ENCODE measurements around the gene RAB11FIP5. TPM values are rescaled to one million over a fixed set of nuclear protein-coding genes. Genes with fewer than 3 reads are reported as not detected.

RAB11FIP5 gene
- total RNA-seq, 1 experiment from 2014 or later: 20.8 TPM

GRCh38 chr2:73105511-73105971 lies 7.2 kb downstream of the RAB11FIP5 start:
- peaks cover 5 to 12% of the 10 kb centered on the region in 2 experiments for H3K4me1 ChIP-seq (ENCODE audit: control insufficient read depth in 1 of 2, insufficient read depth in 2 of 2, low read length in 2 of 2)
- no peak overlapping the region for H3K4me3 ChIP-seq (replicated peaks in 1 of 2; ENCODE audit: low read depth in 1 of 2, low read length in 2 of 2)
- no peaks in the 10 kb centered on the region for H3K9me3 ChIP-seq (ENCODE audit: control insufficient read depth in 1 of 2, insufficient read depth in 1 of 2, low read depth in 1 of 2, low read length in 2 of 2)
- H4K20me1 ChIP-seq (ENCODE audit: insufficient read depth): no peaks in the 10 kb centered on the region
- ChIA-PET POLR2A (no interaction called here), RAD21 (ENCODE audit: low non-redundant PET in 1 of 2, low total read pairs in 2 of 2, uncharacterized antibody in 2 of 2, unreplicated experiment in 2 of 2) (interaction anchor here in 1 of 2 experiments (0.6 kb wide), 1 partner anchor 58 kb away, joined by 3 read pairs; no protein-coding TSS in a partner anchor), CTCF (no interaction called here)
- TF ChIP-seq ELF1 (IDR thresholded peaks at IDR 0.05; ENCODE audit: borderline replicate concordance, low read depth) (no peak), MAX (IDR thresholded peaks at IDR 0.05) (no peak), YY1 (IDR thresholded peaks at IDR 0.05; ENCODE audit: extremely low read depth, insufficient replicate concordance, low read depth, low read length) (no peak), REST (IDR thresholded peaks at IDR 0.05; ENCODE audit: low read depth) (no peak), FOSL1 (IDR thresholded peaks at IDR 0.05; ENCODE audit: low read depth) (no peak), POLR2AphosphoS5 (IDR thresholded peaks at IDR 0.05; ENCODE audit: low read depth, low read length) (no peak), TCF7L2 (IDR thresholded peaks at IDR 0.05; ENCODE audit: borderline replicate concordance, extremely low read depth, insufficient read depth, insufficient read length) (no peak), SIN3A (IDR thresholded peaks at IDR 0.05; ENCODE audit: low read depth) (no peak), POLR2A (IDR thresholded peaks at IDR 0.05; ENCODE audit: borderline replicate concordance, extremely low read depth, insufficient read depth, insufficient read length) (no peak), EZH2 (IDR thresholded peaks at IDR 0.05) (no peak), RAD21 (IDR thresholded peaks at IDR 0.05; ENCODE audit: low read depth) (no peak), ATF3 (IDR thresholded peaks at IDR 0.05) (no peak), SP1 (IDR thresholded peaks at IDR 0.05; ENCODE audit: low read depth) (no peak), CEBPB (IDR thresholded peaks at IDR 0.05; ENCODE audit: low read depth) (no peak)
- ATAC-seq: no peak
- H3K9me2 ChIP-seq (ENCODE audit: insufficient read depth): no peaks in the 10 kb centered on the region
- no peak for DNase-seq (ENCODE audit: low read depth, low spot score)
- no peak overlapping the region for H3K9ac ChIP-seq (ENCODE audit: low read length)
- no peak overlapping the region for H3K27ac ChIP-seq (ENCODE audit: low read depth, low read length)
- BruUV-seq (replicated peaks): no TSS peak
- H3K36me3 ChIP-seq (ENCODE audit: control insufficient read depth in 1 of 2, insufficient read depth in 2 of 2, low read length in 2 of 2): no peaks in the 10 kb centered on the region; a peak in 1 of 4 replicates
- no peaks in the 10 kb centered on the region for H3K27me3 ChIP-seq (ENCODE audit: insufficient read depth, low read length)
- no peak overlapping the region for H3K4me2 ChIP-seq (ENCODE audit: low read length)
- H2AFZ ChIP-seq (ENCODE audit: low read depth, low read length, poor library complexity, severe bottlenecking): no peak overlapping the region
- intact Hi-C loops (cut with micrococcal nuclease): no loop called here
- H3K79me2 ChIP-seq (ENCODE audit: insufficient read depth, low read length): peaks cover 75% of the 10 kb centered on the region

All from HCT116 (cell line).